GM12875 (cell line): Measurements from ENCODE around the gene ADNP.

Source experiments
- H3K4me3 ChIP-seq: one replicate; pipeline ENCODE4 v1.5.1; 2011; ENCODE audit warnings: low read depth, low read length, control low read depth
- CTCF ChIP-seq: IDR thresholded peaks from 2 replicates; pipeline ENCODE4 v1.5.1; 2011; ENCODE audit warnings: low read depth, mild to moderate bottlenecking, control low read depth, inconsistent platforms, low read length, moderate library complexity, borderline replicate concordance; ENCODE audit not compliant: insufficient read depth

The ADNP gene

GRCh38 chr20:50921803-50922501 lies 9.3 kb downstream of the ADNP start:
- H3K4me3 ChIP-seq, result no peak overlapping the region
- TF ChIP-seq CTCF, result no peak

GRCh38 chr20:50920997-50921396 lies 10.2 kb downstream of the ADNP start:
- no peak overlapping the region for H3K4me3 ChIP-seq
- no peak for TF ChIP-seq CTCF

GRCh38 chr20:50919567-50919966 lies 11.7 kb downstream of the ADNP start:
- no peak overlapping the region for H3K4me3 ChIP-seq
- no peak for TF ChIP-seq CTCF

- H3K4me3 ChIP-seq, result no peak overlapping the region
- no peak for TF ChIP-seq CTCF
Measured at GRCh38 chr20:50918403-50918802, 12.8 kb downstream of the ADNP start.

GRCh38 chr20:50916934-50917333 lies 14.3 kb downstream of the ADNP start:
- H3K4me3 ChIP-seq, result no peak overlapping the region
- TF ChIP-seq CTCF, result no peak

- no peak for TF ChIP-seq CTCF
Measured at GRCh38 chr20:50916257-50916656, 15.0 kb downstream of the ADNP start.

GRCh38 chr20:50915424-50915823 lies 15.8 kb downstream of the ADNP start:
- TF ChIP-seq CTCF, result no peak
- H3K4me3 ChIP-seq, result no peak overlapping the region

More at GRCh38 chr20:50916257-50916656, 15.0 kb downstream of the ADNP start:
- no peak overlapping the region for H3K4me3 ChIP-seq
